Caco-2 (cell line): ENCODE data around the gene LMO7. TPM values are rescaled to one million over a fixed set of nuclear protein-coding genes. Genes with fewer than 3 reads are reported as not detected.

ENCODE experiments used
- BruUV-seq: library from RNA; stranded (reverse); fragments of 400-500 nt; replicated peaks from 2 replicates; lab custom pipeline; 2021; lab: Mats Ljungman, UMichigan
- CTCF ChIA-PET: fragments of 300-600 bp; sonication (Branson Sonifier 250); formaldehyde crosslinking; loops from one replicate; lab custom pipeline; 2022; ENCODE audit warnings: antibody characterized with exemption; lab: Charles Lee
- POLR2A ChIA-PET: fragments of 300-600 bp; sonication (Branson Sonifier 250); formaldehyde crosslinking; loops from one replicate; lab custom pipeline; 2022; ENCODE audit warnings: antibody characterized with exemption; lab: Charles Lee
- DNase-seq, 2 experiments: peaks; one replicate each; pipeline versions ENCODE4 v3.0.0 to v3.0.0-alpha.2; 2020 to 2022
- H3K27me3 ChIP-seq: replicated peaks from 2 replicates; pipeline ENCODE4 v1.6.0; 2011; ENCODE audit warnings: low read length; ENCODE audit not compliant: control insufficient read depth, insufficient read depth
- H3K36me3 ChIP-seq: 2 replicates; pipeline ENCODE4 v1.5.1; 2011; ENCODE audit warnings: low read length; ENCODE audit not compliant: control insufficient read depth, insufficient read depth
- H3K4me1 ChIP-seq: fragments of 250-450 bp; sonication (Bioruptor Pico); 2 replicates; pipeline ENCODE4 v1.5.1; 2020; ENCODE audit warnings: mild to moderate bottlenecking
- H3K4me3 ChIP-seq: 2 replicates; pipeline ENCODE4 v1.5.1; 2011; ENCODE audit warnings: low read depth, mild to moderate bottlenecking, control low read depth, low read length
- H3K9me3 ChIP-seq: fragments of 250-450 bp; sonication (Bioruptor Pico); 2 replicates; pipeline ENCODE4 v1.5.1; 2020; ENCODE audit warnings: mild to moderate bottlenecking, moderate library complexity
- H3K27ac Mint-ChIP-seq: one replicate; pipeline ENCODE4 v1.8.0; 2022; ENCODE audit warnings: mixed read lengths; ENCODE audit not compliant: unreplicated experiment
- H3K27me3 Mint-ChIP-seq: one replicate; pipeline ENCODE4 v1.8.0; 2022; ENCODE audit warnings: mixed read lengths; ENCODE audit not compliant: insufficient read depth, unreplicated experiment
- H3K36me3 Mint-ChIP-seq: one replicate; pipeline ENCODE4 v1.8.0; 2022; ENCODE audit warnings: mild to moderate bottlenecking, mixed read lengths; ENCODE audit not compliant: insufficient read depth, unreplicated experiment
- H3K4me1 Mint-ChIP-seq: one replicate; pipeline ENCODE4 v1.8.0; 2022; ENCODE audit warnings: low read depth, mixed read lengths; ENCODE audit not compliant: unreplicated experiment
- H3K4me3 Mint-ChIP-seq: one replicate; pipeline ENCODE4 v1.8.0; 2022; ENCODE audit warnings: mild to moderate bottlenecking, moderate library complexity, mixed read lengths; ENCODE audit not compliant: unreplicated experiment
- H3K9me3 Mint-ChIP-seq: one replicate; pipeline ENCODE4 v1.8.0; 2022; ENCODE audit warnings: mixed read lengths; ENCODE audit not compliant: unreplicated experiment
- CTCF ChIP-seq, 2 experiments: fragments of 200-600 bp in 1 of 2; IDR thresholded peaks; 1 replicate in 1 of 2; 2 replicates in 1 of 2; pipeline versions ENCODE4 v1.5.1 to v1.8.0; 2011 to 2022; ENCODE audit warnings: antibody characterized with exemption in 1 of 2, control low read depth in 1 of 2, inconsistent platforms in 1 of 2, low read depth in 1 of 2, low read length in 1 of 2, mild to moderate bottlenecking in 1 of 2, moderate library complexity in 1 of 2; ENCODE audit not compliant: insufficient read depth in 1 of 2, severe bottlenecking in 1 of 2, unreplicated experiment in 1 of 2
- intact Hi-C: fragments of 100-400 bp; cut with micrococcal nuclease; formaldehyde crosslinking; loops from one replicate; pipeline ENCODE4 v1.10.0; 2022; ENCODE audit not compliant: unreplicated experiment
- total RNA-seq: library from RNA; stranded (reverse); gene quantifications from 2 replicates; pipeline ENCODE4 v1.2.3, GENCODE V29; 2022

The LMO7 gene
- total RNA-seq, 1 experiment from 2014 or later, result 209 TPM

GRCh38 chr13:75651013-75651412 is 14.9 kb downstream of the LMO7 start:
- intact Hi-C loops, result no loop called here
- Mint-ChIP-seq H3K27me3 (no peaks in the 10 kb centered on the region), H3K27ac (no peak overlapping the region), H3K4me1 (peaks cover 7% of the 10 kb centered on the region), H3K4me3 (no peak overlapping the region), H3K36me3 (peaks cover 6% of the 10 kb centered on the region), H3K9me3 (no peaks in the 10 kb centered on the region)
- no peaks in the 10 kb centered on the region for H3K27me3 ChIP-seq
- DNase-seq, result no peak
- BruUV-seq, result no TSS peak
- CTCF ChIA-PET, result no interaction called here
- H3K9me3 ChIP-seq, result no peaks in the 10 kb centered on the region
- no peak overlapping the region for H3K4me3 ChIP-seq
- H3K36me3 ChIP-seq, result no peaks in the 10 kb centered on the region
- no peak for TF ChIP-seq CTCF (IDR thresholded peaks at IDR 0.05; ENCODE audit: insufficient read depth in 1 of 2, low read depth in 1 of 2, low read length in 1 of 2, severe bottlenecking in 1 of 2, unreplicated experiment in 1 of 2)
- POLR2A ChIA-PET, result no interaction called here
- H3K4me1 ChIP-seq, result no peaks in the 10 kb centered on the region

- H3K27me3 ChIP-seq, result no peaks in the 10 kb centered on the region
- ChIA-PET POLR2A (no interaction called here), CTCF (no interaction called here)
- no peaks in the 10 kb centered on the region for H3K36me3 ChIP-seq
- no peak for TF ChIP-seq CTCF (IDR thresholded peaks at IDR 0.05; ENCODE audit: insufficient read depth in 1 of 2, low read depth in 1 of 2, low read length in 1 of 2, severe bottlenecking in 1 of 2, unreplicated experiment in 1 of 2)
- intact Hi-C loops, result no loop called here
- H3K9me3 ChIP-seq, result no peaks in the 10 kb centered on the region
- Mint-ChIP-seq H3K36me3 (peaks cover 6% of the 10 kb centered on the region), H3K27me3 (no peaks in the 10 kb centered on the region), H3K4me1 (peaks cover 7% of the 10 kb centered on the region), H3K4me3 (no peak overlapping the region), H3K9me3 (no peaks in the 10 kb centered on the region), H3K27ac (no peak overlapping the region)
- no peaks in the 10 kb centered on the region for H3K4me1 ChIP-seq
- no peak overlapping the region for H3K4me3 ChIP-seq
- no TSS peak for BruUV-seq
- no peak for DNase-seq
These were observed 16.6 kb downstream of the LMO7 start for GRCh38 chr13:75652726-75653125.

GRCh38 chr13:75656425-75656989 is 20.4 kb downstream of the LMO7 start:
- BruUV-seq, result no TSS peak
- CTCF ChIA-PET, result no interaction called here

More at GRCh38 chr13:75656425-75656989, 20.4 kb downstream of the LMO7 start:
- no peak for DNase-seq
- Mint-ChIP-seq H3K9me3 (no peaks in the 10 kb centered on the region), H3K27ac (no peak overlapping the region), H3K27me3 (no peaks in the 10 kb centered on the region), H3K4me3 (no peak overlapping the region), H3K4me1 (peaks cover 15% of the 10 kb centered on the region), H3K36me3 (no peaks in the 10 kb centered on the region)
- Histone ChIP-seq H3K4me3 (no peak overlapping the region), H3K4me1 (no peaks in the 10 kb centered on the region), H3K36me3 (no peaks in the 10 kb centered on the region), H3K9me3 (no peaks in the 10 kb centered on the region), H3K27me3 (no peaks in the 10 kb centered on the region)
- intact Hi-C loops, result no loop called here
- TF ChIP-seq CTCF (IDR thresholded peaks at IDR 0.05; ENCODE audit: insufficient read depth in 1 of 2, low read depth in 1 of 2, low read length in 1 of 2, severe bottlenecking in 1 of 2, unreplicated experiment in 1 of 2), result no peak
- POLR2A ChIA-PET, result no interaction called here
